IMR-90 (cell line): ENCODE measurements around the gene FBRSL1.

Experiments used
- CEBPB ChIP-seq: IDR thresholded peaks from 2 replicates; pipeline ENCODE4 v1.6.1; 2012; ENCODE audit warnings: low read depth, low read length, improper control_type of control experiment
- CHD1 ChIP-seq: IDR thresholded peaks from 2 replicates; pipeline ENCODE4 v1.6.1; 2012; ENCODE audit warnings: low read depth, low read length, improper control_type of control experiment
- MAFK ChIP-seq: IDR thresholded peaks from 2 replicates; pipeline ENCODE4 v1.6.1; 2012; ENCODE audit warnings: low read depth, low read length, improper control_type of control experiment
- MXI1 ChIP-seq: IDR thresholded peaks from 2 replicates; pipeline ENCODE4 v1.6.1; 2012; ENCODE audit warnings: low read depth, mild to moderate bottlenecking, low read length, moderate library complexity, borderline replicate concordance
- NFE2L2 ChIP-seq: fragments of 150-350 bp; IDR thresholded peaks from 2 replicates; pipeline ENCODE4 v1.6.1; 2016; ENCODE audit warnings: low read depth, mild to moderate bottlenecking, low read length
- POLR2A ChIP-seq: IDR thresholded peaks from 2 replicates; pipeline ENCODE4 v1.6.1; 2012; ENCODE audit warnings: mild to moderate bottlenecking, low read depth, low read length
- RAD21 ChIP-seq: IDR thresholded peaks from 2 replicates; pipeline ENCODE4 v1.6.1; 2012; ENCODE audit warnings: low read length, improper control_type of control experiment
- RCOR1 ChIP-seq: IDR thresholded peaks from 2 replicates; pipeline ENCODE4 v1.6.1; 2012; ENCODE audit warnings: mild to moderate bottlenecking, low read length, improper control_type of control experiment; ENCODE audit not compliant: insufficient replicate concordance
- RFX5 ChIP-seq: IDR thresholded peaks from 2 replicates; pipeline ENCODE4 v1.8.0; 2012; ENCODE audit warnings: low read depth, mild to moderate bottlenecking, low read length, moderate library complexity
- USF2 ChIP-seq: fragments of 150-350 bp; IDR thresholded peaks from 2 replicates; pipeline ENCODE4 v1.6.1; 2017; ENCODE audit warnings: mild to moderate bottlenecking, antibody characterized with exemption, low read length, low read depth
- TF ChIP-seq, protein P1 (sequence below): conservative IDR thresholded peaks from 2 replicates; pipeline ENCODE4 v1.5.1; 2012; ENCODE audit warnings: mild to moderate bottlenecking, low read depth, low read length, improper control_type of control experiment

DNA sequence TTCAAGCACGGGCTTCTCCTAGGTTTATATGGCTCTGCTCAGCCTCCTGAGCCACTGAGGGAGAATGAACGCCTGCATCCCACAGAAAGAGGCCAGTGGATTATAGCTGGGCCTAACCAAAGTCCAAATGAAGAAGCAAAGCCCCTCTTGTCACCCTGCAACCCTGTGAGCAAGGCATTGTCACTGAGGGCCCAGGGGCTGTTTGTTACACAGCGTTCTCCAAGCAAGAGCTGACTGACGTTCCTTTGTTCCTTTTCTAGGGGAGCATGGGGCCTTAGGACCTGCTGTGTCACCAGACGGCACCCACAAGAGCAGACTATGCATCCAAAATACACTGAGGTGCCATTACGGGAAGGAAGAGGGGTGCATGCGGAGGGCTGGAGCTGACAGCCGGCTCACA, 4.3 kb upstream of the FBRSL1 start:
- TF ChIP-seq, protein P1, sequence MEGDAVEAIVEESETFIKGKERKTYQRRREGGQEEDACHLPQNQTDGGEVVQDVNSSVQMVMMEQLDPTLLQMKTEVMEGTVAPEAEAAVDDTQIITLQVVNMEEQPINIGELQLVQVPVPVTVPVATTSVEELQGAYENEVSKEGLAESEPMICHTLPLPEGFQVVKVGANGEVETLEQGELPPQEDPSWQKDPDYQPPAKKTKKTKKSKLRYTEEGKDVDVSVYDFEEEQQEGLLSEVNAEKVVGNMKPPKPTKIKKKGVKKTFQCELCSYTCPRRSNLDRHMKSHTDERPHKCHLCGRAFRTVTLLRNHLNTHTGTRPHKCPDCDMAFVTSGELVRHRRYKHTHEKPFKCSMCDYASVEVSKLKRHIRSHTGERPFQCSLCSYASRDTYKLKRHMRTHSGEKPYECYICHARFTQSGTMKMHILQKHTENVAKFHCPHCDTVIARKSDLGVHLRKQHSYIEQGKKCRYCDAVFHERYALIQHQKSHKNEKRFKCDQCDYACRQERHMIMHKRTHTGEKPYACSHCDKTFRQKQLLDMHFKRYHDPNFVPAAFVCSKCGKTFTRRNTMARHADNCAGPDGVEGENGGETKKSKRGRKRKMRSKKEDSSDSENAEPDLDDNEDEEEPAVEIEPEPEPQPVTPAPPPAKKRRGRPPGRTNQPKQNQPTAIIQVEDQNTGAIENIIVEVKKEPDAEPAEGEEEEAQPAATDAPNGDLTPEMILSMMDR: no peak
- TF ChIP-seq MXI1 (no peak), CHD1 (no peak), RAD21 (no peak), POLR2A (no peak), USF2 (no peak), RFX5 (no peak), MAFK (no peak), NFE2L2 (no peak), RCOR1 (no peak), CEBPB (no peak)
